GM23338 (cell line): ENCODE measurements around the gene LGALS12.

ENCODE experiments used
- CTCF ChIP-seq, 2 experiments: fragments of 200-600 bp in 1 of 2; sonication (generic) in 1 of 2; conservative IDR thresholded peaks; 2 replicates each; pipeline versions ENCODE4 v1.5.1 to v1.6.1; 2016 to 2017; ENCODE audit warnings: antibody characterized with exemption in 2 of 2, low read depth in 2 of 2, mild to moderate bottlenecking in 2 of 2, moderate library complexity in 1 of 2
- TF ChIP-seq, protein P1 (sequence below): IDR thresholded peaks from one replicate; pipeline ENCODE4 v1.6.1; 2018; ENCODE audit warnings: antibody characterized with exemption; ENCODE audit not compliant: unreplicated experiment

GRCh38 chr11:63543711-63544110, 37.8 kb downstream of the LGALS12 start:
- no peak for TF ChIP-seq CTCF (conservative IDR thresholded peaks at IDR 0.05; ENCODE audit: low read depth in 2 of 2)
- TF ChIP-seq, protein P1, sequence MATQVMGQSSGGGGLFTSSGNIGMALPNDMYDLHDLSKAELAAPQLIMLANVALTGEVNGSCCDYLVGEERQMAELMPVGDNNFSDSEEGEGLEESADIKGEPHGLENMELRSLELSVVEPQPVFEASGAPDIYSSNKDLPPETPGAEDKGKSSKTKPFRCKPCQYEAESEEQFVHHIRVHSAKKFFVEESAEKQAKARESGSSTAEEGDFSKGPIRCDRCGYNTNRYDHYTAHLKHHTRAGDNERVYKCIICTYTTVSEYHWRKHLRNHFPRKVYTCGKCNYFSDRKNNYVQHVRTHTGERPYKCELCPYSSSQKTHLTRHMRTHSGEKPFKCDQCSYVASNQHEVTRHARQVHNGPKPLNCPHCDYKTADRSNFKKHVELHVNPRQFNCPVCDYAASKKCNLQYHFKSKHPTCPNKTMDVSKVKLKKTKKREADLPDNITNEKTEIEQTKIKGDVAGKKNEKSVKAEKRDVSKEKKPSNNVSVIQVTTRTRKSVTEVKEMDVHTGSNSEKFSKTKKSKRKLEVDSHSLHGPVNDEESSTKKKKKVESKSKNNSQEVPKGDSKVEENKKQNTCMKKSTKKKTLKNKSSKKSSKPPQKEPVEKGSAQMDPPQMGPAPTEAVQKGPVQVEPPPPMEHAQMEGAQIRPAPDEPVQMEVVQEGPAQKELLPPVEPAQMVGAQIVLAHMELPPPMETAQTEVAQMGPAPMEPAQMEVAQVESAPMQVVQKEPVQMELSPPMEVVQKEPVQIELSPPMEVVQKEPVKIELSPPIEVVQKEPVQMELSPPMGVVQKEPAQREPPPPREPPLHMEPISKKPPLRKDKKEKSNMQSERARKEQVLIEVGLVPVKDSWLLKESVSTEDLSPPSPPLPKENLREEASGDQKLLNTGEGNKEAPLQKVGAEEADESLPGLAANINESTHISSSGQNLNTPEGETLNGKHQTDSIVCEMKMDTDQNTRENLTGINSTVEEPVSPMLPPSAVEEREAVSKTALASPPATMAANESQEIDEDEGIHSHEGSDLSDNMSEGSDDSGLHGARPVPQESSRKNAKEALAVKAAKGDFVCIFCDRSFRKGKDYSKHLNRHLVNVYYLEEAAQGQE, result no peak
